Measurements from ENCODE around the gene FGD2.
A peak's percentile ranks its signal among the peaks of the same experiment; 100 is the strongest.

The FGD2 gene

DNA sequence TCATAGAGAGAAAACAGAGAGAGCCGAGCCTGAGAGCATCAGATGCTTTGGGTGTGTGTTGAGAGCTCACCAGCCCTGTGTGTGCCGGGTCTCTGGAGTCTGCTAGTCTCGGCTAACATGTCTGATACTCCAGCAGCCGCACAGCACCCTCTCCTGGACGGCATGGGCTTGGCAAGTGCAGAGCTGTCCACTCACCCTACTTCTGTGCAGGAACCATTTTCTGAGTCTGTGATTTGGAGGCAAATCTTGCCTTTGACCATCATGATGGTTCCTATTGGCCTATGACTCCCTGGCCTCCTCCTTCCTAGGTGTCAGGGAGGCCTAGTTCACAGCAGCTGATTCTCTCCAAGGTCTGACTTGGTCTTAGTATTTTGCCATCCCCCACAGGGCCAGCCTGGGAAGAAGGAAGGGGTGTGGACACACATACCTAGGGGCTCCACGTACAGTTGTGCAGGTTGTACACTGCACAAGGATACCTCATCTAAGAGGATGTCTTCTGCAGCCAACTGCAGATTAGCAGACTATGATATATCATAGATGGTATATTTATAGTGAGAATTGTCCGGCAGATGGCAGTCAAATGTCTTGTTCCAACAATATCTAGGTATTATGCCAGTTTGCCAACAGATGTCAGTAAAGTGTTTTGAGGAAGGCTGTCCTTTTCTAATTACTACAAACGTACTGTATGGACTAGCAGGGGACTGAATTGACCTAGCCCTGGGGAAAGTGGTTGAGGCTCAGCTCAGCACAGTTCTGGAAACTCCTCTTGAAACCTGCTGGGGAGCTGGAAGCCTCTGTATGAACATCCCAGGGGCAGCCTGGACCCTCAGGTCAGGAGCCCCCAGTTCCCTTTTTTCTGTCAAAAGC lies 13.0 kb downstream of the FGD2 start:
- peak; percentile 71 for DNase-seq (ENCODE audit: low read depth)

- DNase-seq (ENCODE audit: low read depth): no peak
Observed at GRCh38 chr6:37019065-37019450, 13.6 kb downstream of the FGD2 start.

DNA sequence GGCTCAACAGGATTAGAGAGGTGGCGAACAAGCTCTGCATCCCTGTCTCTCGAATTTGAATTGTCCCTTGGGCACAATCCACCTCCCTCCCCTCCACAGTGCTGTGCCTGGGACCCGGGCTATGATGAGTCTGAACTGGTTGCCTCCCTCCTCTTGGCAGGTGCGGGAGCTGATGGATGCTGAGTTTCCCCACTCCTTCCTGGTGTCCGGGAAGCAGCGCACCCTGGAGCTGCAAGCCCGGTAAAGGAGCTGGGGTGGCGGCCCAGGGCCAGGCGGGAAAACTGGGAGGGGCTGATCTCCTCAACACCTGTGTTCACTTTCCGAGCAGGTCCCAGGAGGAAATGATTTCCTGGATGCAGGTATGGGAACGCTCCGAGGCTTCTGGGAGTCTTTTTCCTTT lies 14.9 kb downstream of the FGD2 start:
- DNase-seq (ENCODE audit: low read depth): no peak

GRCh38 chr6:37020812-37021211 lies 15.4 kb downstream of the FGD2 start:
- no peak for DNase-seq (ENCODE audit: low read depth)

DNA sequence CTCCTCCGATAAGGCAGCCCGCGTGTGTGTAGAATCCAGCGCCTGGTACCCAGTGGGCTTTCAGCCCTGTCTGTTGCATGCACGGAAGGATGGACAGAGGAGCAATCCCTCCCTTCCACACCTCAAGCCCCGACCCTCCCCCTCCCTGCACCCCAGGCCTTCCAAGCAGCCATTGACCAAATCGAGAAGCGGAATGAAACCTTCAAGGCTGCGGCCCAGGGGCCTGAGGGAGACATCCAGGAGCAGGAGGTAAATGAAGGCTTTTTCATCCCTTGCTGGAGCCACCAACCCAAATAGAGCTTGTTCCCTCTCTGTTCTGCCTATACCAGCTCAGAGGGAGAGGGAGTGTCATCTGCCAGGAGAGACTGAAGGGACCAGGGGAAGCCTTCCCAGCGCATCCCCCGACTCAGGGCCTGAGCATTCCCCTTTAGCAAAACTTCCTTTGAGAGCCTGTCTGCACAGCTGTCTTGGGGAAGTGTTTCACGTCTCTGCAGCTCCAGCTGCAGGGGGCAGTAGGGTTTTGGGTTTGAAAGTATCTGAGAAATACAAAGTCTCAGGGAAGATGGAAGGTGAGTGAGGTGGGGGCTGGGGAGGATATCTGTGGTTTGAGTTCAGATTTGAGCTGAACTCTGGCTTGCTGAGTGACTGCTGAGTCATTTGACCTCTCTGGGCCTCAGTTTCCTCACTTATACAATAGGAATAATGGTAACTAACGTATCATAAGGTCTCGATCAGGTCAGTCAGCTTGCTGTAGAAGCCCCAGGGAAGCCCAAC lies 16.1 kb downstream of the FGD2 start:
- no peak for DNase-seq (ENCODE audit: low read depth)

- DNase-seq (ENCODE audit: low read depth): no peak
Observed at GRCh38 chr6:37022135-37022863, 16.8 kb downstream of the FGD2 start.

DNA sequence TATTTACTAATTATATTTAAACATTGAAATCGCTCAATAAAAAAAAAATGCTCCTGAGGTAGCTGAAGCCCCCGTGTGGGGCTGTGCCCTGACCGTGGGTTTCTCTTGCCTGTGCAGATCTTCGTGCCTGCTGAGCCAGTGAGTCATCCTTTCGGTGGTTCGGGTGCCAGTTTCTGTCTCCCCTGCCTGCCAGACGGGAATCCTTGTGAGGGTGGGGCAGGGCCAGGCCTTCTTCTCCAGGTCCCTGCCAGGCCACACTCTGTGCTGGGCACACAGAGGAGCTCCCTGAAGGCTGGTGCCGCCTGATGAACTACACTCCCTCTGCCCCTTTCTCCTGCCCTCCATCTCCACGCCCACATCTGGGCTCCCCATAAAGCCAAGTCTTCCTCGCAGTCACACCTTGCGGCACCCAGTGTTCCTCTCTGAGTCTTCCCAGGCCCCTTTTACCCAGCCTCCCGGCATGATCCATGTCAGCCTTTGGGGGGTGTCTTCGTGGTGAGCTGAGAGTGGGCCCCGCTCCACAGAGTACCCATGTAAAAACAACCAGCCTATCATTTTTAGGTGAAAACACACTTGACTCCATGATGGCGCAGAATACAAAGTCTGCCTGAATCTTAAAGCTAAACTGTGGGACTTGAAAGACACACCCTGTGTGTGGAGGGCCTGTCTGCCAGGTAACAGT lies 19.3 kb downstream of the FGD2 start:
- DNase-seq (ENCODE audit: low read depth): no peak

DNA sequence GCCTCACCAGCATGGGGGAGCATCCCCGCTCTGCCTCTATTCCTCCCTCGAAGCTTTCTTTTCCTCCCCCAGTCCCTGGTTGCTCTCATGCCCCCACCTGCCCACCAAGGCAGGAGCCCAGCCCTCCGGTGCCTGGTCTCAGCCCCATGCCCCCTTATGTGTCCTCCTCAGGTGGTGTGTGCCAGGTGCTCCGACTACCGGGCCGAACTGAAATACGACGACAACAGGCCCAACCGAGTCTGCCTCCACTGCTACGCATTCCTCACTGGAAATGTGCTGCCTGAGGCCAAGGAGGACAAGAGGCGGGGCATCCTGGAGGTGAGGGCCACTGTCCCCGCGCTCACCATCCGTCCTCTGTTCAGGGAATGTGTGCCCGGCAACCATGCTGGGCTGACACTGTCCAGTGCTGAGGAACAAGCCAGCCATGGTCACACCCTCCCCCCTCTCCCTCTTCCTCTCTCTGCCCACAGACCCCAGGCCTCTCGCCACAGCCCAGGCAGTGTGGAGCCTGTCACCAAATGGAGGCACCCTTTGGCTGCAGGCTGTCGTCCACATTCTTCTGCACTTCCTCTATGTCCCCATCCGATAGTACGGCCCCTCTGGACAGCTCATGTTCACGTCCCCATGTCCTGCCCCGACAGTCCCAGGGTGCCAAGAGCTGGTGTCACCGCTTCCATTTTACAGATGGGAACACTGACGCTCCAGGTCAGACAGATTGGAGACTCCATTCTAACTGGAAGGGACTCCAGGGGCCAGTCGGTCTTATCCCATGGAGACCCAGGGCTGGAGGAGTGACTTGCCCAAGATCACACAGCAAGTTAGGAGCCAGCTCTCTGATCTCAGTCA lies 20.4 kb downstream of the FGD2 start:
- no peak for DNase-seq (ENCODE audit: low read depth)

DNA sequence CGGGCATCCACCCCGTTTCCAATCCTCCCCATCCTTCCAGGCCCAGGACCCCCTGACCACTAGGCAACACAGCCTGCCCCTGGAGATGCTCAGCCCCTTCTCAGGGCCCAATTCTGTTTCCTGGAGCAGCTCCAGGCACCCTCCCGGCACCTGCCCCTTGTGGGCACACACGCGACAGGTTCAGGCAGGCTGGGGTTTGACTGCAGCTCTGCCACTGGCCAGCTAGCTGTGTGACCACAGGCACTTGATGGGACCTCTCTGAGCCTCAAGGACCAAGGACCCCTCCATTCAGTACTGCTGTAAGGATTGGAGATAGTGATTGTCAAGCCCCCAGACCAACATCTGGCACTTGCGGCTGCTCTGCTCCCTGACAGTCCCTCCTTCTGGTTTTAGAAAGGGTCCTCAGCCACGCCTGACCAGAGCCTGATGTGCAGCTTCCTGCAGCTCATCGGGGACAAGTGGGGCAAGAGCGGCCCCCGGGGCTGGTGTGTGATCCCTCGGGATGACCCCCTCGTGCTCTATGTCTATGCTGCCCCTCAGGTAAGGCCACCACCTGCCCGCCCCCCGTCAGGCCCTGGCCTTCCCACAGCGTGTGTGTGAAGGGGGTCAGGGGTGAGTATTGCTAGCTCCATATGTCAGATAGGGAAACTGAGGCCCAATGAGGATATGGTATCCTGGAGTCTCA lies 21.7 kb downstream of the FGD2 start:
- DNase-seq (ENCODE audit: low read depth): no peak

- DNase-seq (ENCODE audit: low read depth): no peak
Observed at GRCh38 chr6:37027811-37028469, 22.5 kb downstream of the FGD2 start.

GRCh38 chr6:37029249-37029971 lies 24.0 kb downstream of the FGD2 start:
- peak; percentile 64 for DNase-seq (ENCODE audit: low read depth)

GRCh38 chr6:37030599-37030998 lies 25.1 kb downstream of the FGD2 start:
- DNase-seq (ENCODE audit: low read depth): no peak

DNA sequence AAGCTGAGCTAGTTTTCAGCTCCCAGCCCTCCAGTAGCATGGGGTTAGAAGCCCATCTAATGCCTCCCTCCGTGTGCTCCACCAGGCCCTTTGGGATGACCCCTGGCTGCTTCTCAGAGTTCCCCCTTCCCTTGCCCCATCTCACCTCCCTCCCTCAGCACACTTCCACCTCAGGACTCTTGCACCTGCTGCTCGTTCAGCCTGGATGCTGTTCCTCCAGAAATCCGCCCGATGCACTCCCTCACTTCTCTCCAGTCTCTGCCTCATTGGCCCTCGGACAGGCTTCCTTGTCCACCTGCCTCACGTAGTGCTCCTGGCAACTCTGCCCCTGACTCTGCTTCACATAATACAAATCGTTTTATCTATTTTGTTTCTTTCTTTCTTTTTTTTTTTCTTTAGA lies 26.8 kb downstream of the FGD2 start:
- no peak for DNase-seq (ENCODE audit: low read depth)

DNA sequence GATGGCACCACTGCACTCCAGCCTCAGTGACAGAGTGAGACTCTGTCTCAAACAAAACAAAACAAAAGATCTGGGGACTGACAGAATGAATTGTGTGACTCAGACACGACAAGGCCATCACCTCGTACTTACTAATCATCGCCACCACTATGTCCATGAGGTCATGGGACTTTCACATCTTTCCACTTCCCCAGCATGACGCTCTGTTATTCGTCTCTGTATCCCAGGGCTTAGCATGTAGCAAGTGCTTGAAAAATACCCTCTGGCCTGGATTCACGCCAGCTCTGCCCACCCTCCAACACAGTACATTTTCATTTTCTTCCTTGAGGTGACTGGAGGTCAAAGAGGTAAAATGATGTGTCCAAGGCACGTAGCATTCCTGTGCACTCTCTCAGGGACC lies 27.8 kb downstream of the FGD2 start:
- DNase-seq (ENCODE audit: low read depth): no peak

DNA sequence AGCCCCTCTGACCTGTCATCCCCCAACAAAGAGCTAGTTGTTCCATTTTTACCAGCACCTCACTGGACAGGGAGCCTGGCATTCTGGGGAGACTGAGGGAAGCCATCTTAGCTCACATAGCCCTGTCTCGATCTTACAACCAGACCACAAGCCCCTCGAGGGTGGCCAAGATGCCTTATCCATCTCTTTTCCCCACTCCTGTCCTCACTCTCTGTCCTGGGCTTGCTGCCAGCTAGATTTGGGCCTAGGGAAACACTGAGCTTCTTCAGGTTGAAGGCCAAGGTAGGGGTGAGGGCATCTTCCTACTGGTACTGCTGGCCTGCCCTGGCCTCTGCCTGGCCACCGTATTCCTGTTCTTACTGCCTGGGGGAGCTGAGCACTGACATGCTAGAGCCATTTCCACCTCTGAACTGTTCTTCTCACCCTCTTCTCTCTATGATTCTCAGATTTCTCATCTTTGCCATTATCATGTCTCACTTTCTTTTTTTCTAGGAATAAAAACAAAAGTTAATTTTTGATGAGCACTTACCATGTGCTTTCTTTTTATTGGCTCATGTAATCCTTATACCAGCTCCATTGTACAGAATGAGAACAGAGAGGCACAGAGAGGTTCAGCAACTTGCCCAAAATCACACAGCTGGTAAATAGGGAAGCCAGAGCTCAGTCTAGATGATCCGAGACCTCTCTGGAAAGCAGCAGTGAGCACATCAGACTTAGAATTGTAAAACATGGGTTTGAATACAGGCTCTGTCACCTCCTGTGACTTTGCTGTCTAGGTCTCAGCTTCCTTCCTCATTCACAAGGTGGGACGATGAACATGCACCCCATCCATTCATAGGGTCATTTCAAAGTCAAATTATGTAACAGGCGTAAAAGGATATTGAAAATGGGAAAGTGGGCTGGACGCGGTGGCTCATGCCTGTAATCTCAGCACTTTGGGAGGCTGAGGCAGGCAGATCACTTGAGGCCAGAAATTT lies 28.7 kb downstream of the FGD2 start:
- DNase-seq (ENCODE audit: low read depth): no peak

GRCh38 chr6:37036146-37036545 lies 30.7 kb downstream of the FGD2 start:
- no peak for DNase-seq (ENCODE audit: low read depth)

GRCh38 chr6:37038292-37039198 lies 33.1 kb downstream of the FGD2 start:
- no peak for DNase-seq (ENCODE audit: low read depth)

Data from GM04504 (cell line).